ENCODE measurements around the gene MKNK1.
"Not testable (repeated sequence)": the region's sequence is repeated elsewhere in the genome, so short reads cannot be mapped to it uniquely, and the experiment has no call there.

The MKNK1 gene

DNA sequence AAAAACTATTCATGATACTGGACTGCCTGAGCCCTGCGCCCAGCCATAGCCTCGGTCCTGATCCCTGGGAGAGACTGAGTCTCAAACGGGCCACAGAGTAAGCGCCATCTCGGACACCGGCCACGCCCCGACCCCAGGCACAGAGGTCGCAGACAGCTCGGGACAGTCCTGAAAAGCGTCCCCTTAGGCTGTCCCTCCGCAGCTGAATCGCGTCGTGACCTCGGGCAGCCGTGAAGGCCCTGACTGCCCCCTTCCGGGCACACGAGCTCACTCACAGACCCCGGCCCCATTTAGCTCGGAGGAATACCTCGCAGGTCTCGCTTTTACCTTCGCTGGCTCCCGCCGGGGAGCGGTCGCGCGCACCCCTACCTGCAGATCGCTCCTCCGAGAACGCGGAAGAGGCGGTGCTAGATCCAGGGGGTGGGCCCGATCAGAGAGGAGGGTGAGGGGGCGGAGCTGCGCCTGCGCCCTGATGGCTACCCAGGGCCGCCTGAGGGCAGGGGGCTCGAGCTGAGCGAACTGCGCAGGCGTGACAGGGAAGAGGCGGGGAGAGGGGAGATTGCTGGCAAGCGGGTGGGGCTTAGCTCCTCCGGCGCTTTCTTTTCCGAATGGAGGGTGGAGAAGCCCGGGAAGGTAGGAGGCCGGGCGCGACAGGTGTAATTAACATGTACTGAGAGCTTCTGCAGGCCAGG lies at the start of gene MKNK1:
Gene MKNK1, minus strand, starts transcription at position 411 of the 692 bp plus-strand sequence. CDS start 20,941 bp downstream, outside the sequence.
- H3K9me2 ChIP-seq (replicated peaks; ENCODE audit: low read depth, low read length): no peaks in the 10 kb centered on the region
- H3K9ac ChIP-seq (ENCODE audit: low read depth, low read length, poor library complexity, severe bottlenecking): peak within 1 kb of the TSS; percentile 74
- H4K20me1 ChIP-seq (ENCODE audit: insufficient read depth, low read length, poor library complexity, severe bottlenecking): no peaks in the 10 kb centered on the region
- peaks cover 15% of the 10 kb centered on the region; the same call in 1 of the 2 replicates for H3K79me2 ChIP-seq (ENCODE audit: insufficient read depth, low read length)
- no peaks in the 10 kb centered on the region for H3K27me3 ChIP-seq (ENCODE audit: insufficient read depth, low read length, poor library complexity, severe bottlenecking)
- H3K4me1 ChIP-seq (ENCODE audit: insufficient read depth, low read length, poor library complexity, severe bottlenecking): peaks cover 49% of the 10 kb centered on the region
- H3K9me3 ChIP-seq (ENCODE audit: insufficient read depth, low read depth, low read length): no peaks in the 10 kb centered on the region
- peak within 1 kb of the TSS; percentile 85 for H3K4me2 ChIP-seq (ENCODE audit: low read depth, low read length, poor library complexity, severe bottlenecking)
- no peaks in the 10 kb centered on the region for H3F3A ChIP-seq (ENCODE audit: low read depth)
- H3K4me3 ChIP-seq (ENCODE audit: low read length, poor library complexity, severe bottlenecking): peak within 1 kb of the TSS; percentile 81
- peak within 1 kb of the TSS; percentile 88 for H2AFZ ChIP-seq (ENCODE audit: low read length)
- H3K36me3 ChIP-seq (ENCODE audit: insufficient read depth, low read length): no peaks in the 10 kb centered on the region
- TF ChIP-seq EZH2phosphoT487 (IDR thresholded peaks at IDR 0.05; ENCODE audit: borderline replicate concordance): no peak
- TF ChIP-seq, protein P1, sequence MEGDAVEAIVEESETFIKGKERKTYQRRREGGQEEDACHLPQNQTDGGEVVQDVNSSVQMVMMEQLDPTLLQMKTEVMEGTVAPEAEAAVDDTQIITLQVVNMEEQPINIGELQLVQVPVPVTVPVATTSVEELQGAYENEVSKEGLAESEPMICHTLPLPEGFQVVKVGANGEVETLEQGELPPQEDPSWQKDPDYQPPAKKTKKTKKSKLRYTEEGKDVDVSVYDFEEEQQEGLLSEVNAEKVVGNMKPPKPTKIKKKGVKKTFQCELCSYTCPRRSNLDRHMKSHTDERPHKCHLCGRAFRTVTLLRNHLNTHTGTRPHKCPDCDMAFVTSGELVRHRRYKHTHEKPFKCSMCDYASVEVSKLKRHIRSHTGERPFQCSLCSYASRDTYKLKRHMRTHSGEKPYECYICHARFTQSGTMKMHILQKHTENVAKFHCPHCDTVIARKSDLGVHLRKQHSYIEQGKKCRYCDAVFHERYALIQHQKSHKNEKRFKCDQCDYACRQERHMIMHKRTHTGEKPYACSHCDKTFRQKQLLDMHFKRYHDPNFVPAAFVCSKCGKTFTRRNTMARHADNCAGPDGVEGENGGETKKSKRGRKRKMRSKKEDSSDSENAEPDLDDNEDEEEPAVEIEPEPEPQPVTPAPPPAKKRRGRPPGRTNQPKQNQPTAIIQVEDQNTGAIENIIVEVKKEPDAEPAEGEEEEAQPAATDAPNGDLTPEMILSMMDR (conservative IDR thresholded peaks at IDR 0.05; ENCODE audit: low read length): peak; percentile 29; the same call in 1 of the 2 replicates

DNA sequence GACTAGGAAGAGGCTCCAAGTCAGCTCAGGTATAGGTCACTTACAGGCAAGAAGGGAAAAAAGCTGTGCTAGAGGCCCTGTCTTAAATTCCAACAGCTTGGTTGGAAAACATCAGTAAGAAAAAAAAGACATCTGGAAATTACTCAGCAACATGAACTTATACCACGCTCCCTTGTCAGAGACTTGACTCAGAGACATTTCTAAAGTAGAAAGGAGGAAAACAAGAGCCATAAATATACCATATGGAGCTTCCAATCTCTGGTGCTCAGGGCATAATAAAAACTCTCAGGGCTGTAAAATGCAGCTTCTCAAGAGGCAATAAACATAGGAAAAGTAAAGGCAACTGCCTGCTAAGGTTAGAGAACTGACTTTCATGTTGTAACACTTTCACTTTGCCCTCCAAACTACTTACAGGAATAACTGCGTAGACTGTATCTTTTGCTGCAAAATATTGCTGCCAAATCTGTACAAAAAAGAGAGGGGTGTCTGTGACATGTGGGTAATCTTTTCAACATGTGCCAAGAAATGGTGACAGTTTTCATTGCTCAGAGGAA lies 49.4 kb upstream of the MKNK1 start:
- TF ChIP-seq, protein P1 (conservative IDR thresholded peaks at IDR 0.05; ENCODE audit: low read length): no peak
- TF ChIP-seq EZH2phosphoT487 (IDR thresholded peaks at IDR 0.05; ENCODE audit: borderline replicate concordance): no peak

DNA sequence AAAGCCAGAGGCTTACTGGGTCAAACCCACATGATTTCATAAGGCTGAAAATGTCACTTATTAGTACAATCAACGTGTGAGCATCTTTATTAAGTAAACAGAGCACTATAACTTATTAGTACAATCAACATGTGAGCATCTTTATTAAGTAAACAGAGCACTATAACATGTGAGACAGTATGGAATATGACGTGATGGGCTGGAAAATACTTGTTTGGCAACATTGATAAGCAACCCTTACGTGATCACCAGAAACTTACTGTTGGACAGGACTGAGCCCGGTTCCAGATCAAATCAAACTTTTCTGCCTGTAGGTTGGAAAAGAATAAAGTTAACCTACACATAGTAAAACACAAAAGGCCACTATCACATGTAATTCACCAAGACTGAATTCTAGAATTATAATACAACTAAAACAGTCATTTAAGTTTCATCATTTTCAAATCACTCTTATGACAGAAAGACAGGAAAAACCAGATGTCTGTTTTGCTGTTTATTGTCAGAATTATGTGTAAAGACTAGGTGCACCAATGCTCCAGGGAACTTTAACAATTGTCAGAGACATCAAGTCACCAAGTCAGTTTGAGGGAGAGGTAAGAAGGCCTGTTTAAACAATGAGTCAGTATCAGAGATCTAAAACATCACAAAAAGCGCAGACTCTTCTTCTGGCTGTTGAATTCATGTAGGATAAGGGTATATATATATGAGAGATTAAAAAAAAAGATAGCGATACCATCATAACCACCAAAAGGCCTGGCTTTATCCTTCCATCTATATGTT lies 48.4 kb upstream of the MKNK1 start:
- Histone ChIP-seq H4K20me1 (ENCODE audit: insufficient read depth, low read length, poor library complexity, severe bottlenecking) (no peaks in the 10 kb centered on the region), H3K4me1 (ENCODE audit: insufficient read depth, low read length, poor library complexity, severe bottlenecking) (peaks cover 24% of the 10 kb centered on the region), H3K4me3 (ENCODE audit: low read length, poor library complexity, severe bottlenecking) (peak overlapping the region; percentile 17), H3K4me2 (ENCODE audit: low read depth, low read length, poor library complexity, severe bottlenecking) (peak overlapping the region; percentile 76), H3K9me3 (ENCODE audit: insufficient read depth, low read depth, low read length) (peaks cover 5% of the 10 kb centered on the region; the same call in 1 of the 2 replicates), H3K79me2 (ENCODE audit: insufficient read depth, low read length) (no peaks in the 10 kb centered on the region), H2AFZ (ENCODE audit: low read length) (no peak overlapping the region), H3K27me3 (ENCODE audit: insufficient read depth, low read length, poor library complexity, severe bottlenecking) (no peaks in the 10 kb centered on the region), H3F3A (ENCODE audit: low read depth) (peaks cover 20% of the 10 kb centered on the region), H3K9ac (ENCODE audit: low read depth, low read length, poor library complexity, severe bottlenecking) (peak overlapping the region; percentile 12), H3K9me2 (replicated peaks; ENCODE audit: low read depth, low read length) (no peaks in the 10 kb centered on the region), H3K36me3 (ENCODE audit: insufficient read depth, low read length) (peaks cover 14% of the 10 kb centered on the region)
- no peak for TF ChIP-seq EZH2phosphoT487 (IDR thresholded peaks at IDR 0.05; ENCODE audit: borderline replicate concordance)
- TF ChIP-seq, protein P1 (conservative IDR thresholded peaks at IDR 0.05; ENCODE audit: low read length): no peak

More for the DNA sequence above, 49.4 kb upstream of the MKNK1 start:
- peaks cover 5% of the 10 kb centered on the region; the same call in 1 of the 2 replicates for H3K9me3 ChIP-seq (ENCODE audit: insufficient read depth, low read depth, low read length)
- H3K4me2 ChIP-seq (ENCODE audit: low read depth, low read length, poor library complexity, severe bottlenecking): peak overlapping the region; percentile 76
- H3K4me1 ChIP-seq (ENCODE audit: insufficient read depth, low read length, poor library complexity, severe bottlenecking): peaks cover 24% of the 10 kb centered on the region
- peak overlapping the region; percentile 18; the same call in 1 of the 2 replicates for H2AFZ ChIP-seq (ENCODE audit: low read length)
- H3F3A ChIP-seq (ENCODE audit: low read depth): peaks cover 20% of the 10 kb centered on the region
- H3K36me3 ChIP-seq (ENCODE audit: insufficient read depth, low read length): peaks cover 14% of the 10 kb centered on the region
- peak overlapping the region; percentile 42 for H3K9ac ChIP-seq (ENCODE audit: low read depth, low read length, poor library complexity, severe bottlenecking)
- H4K20me1 ChIP-seq (ENCODE audit: insufficient read depth, low read length, poor library complexity, severe bottlenecking): no peaks in the 10 kb centered on the region
- peak overlapping the region; percentile 27 for H3K4me3 ChIP-seq (ENCODE audit: low read length, poor library complexity, severe bottlenecking)
- no peaks in the 10 kb centered on the region for H3K9me2 ChIP-seq (replicated peaks; ENCODE audit: low read depth, low read length)
- no peaks in the 10 kb centered on the region for H3K27me3 ChIP-seq (ENCODE audit: insufficient read depth, low read length, poor library complexity, severe bottlenecking)
- no peaks in the 10 kb centered on the region for H3K79me2 ChIP-seq (ENCODE audit: insufficient read depth, low read length)

DNA sequence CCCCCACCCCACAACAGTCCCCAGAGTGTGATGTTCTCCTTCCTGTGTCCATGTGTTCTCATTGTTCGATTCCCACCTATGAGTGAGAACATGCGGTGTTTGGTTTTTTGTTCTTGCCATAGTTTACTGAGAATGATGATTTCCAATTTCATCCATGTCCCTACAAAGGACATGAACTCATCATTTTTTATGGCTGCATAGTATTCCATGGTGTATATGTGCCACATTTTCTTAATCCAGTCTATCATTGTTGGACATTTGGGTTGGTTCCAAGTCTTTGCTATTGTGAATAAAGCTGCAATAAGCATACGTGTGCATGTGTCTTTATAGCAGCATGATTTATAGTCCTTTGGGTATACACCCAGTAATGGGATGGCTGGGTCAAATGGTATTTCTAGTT lies 47.1 kb upstream of the MKNK1 start:
- Histone ChIP-seq H3K4me1 (ENCODE audit: insufficient read depth, low read length, poor library complexity, severe bottlenecking) (peaks cover 24% of the 10 kb centered on the region), H3F3A (ENCODE audit: low read depth) (peaks cover 20% of the 10 kb centered on the region)
- H3K9ac ChIP-seq (ENCODE audit: low read depth, low read length, poor library complexity, severe bottlenecking); H2AFZ ChIP-seq (ENCODE audit: low read length); H4K20me1 ChIP-seq (ENCODE audit: insufficient read depth, low read length, poor library complexity, severe bottlenecking); H3K4me2 ChIP-seq (ENCODE audit: low read depth, low read length, poor library complexity, severe bottlenecking); H3K79me2 ChIP-seq (ENCODE audit: insufficient read depth, low read length); H3K4me3 ChIP-seq (ENCODE audit: low read length, poor library complexity, severe bottlenecking); H3K9me2 ChIP-seq (replicated peaks; ENCODE audit: low read depth, low read length); H3K36me3 ChIP-seq (ENCODE audit: insufficient read depth, low read length); H3K9me3 ChIP-seq (ENCODE audit: insufficient read depth, low read depth, low read length); H3K27me3 ChIP-seq (ENCODE audit: insufficient read depth, low read length, poor library complexity, severe bottlenecking): not testable (repeated sequence)
